Keratinocyte (primary cell): ENCODE measurements around the gene NHLH1.

ENCODE experiments used
- EZH2 ChIP-seq: IDR thresholded peaks from one replicate; pipeline ENCODE4 v1.6.1; 2012; ENCODE audit warnings: inconsistent platforms, mild to moderate bottlenecking, low read length, moderate library complexity
- TF ChIP-seq, protein P1 (sequence below), 3 experiments: IDR thresholded peaks in 1 of 3; conservative IDR thresholded peaks in 1 of 3; optimal IDR thresholded peaks in 1 of 3; 2 replicates in 2 of 3; 3 replicates in 1 of 3; pipeline versions ENCODE3 to v1.5.1; 2011; ENCODE audit warnings: low read length in 3 of 3, mild to moderate bottlenecking in 3 of 3, moderate library complexity in 2 of 3, control low read depth in 1 of 3, inconsistent platforms in 1 of 3; ENCODE audit not compliant: insufficient read depth in 2 of 3; ENCODE audit errors: extremely low read depth in 1 of 3

GRCh38 chr1:160340146-160340545 is 26.7 kb upstream of the NHLH1 start:
- TF ChIP-seq, protein P1, sequence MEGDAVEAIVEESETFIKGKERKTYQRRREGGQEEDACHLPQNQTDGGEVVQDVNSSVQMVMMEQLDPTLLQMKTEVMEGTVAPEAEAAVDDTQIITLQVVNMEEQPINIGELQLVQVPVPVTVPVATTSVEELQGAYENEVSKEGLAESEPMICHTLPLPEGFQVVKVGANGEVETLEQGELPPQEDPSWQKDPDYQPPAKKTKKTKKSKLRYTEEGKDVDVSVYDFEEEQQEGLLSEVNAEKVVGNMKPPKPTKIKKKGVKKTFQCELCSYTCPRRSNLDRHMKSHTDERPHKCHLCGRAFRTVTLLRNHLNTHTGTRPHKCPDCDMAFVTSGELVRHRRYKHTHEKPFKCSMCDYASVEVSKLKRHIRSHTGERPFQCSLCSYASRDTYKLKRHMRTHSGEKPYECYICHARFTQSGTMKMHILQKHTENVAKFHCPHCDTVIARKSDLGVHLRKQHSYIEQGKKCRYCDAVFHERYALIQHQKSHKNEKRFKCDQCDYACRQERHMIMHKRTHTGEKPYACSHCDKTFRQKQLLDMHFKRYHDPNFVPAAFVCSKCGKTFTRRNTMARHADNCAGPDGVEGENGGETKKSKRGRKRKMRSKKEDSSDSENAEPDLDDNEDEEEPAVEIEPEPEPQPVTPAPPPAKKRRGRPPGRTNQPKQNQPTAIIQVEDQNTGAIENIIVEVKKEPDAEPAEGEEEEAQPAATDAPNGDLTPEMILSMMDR (optimal IDR thresholded peaks at IDR 0.05 in 1 of 3, IDR thresholded peaks at IDR 0.05 in 1 of 3, conservative IDR thresholded peaks at IDR 0.05 in 1 of 3; ENCODE audit: extremely low read depth in 1 of 3, insufficient read depth in 2 of 3, low read length in 3 of 3): no peak
- no peak for TF ChIP-seq EZH2
